NCI-H2081 treated with DMSO at 0.1 percent for 48 hours (cell line): ENCODE measurements around the gene IFI44L.

Experiments used
- DNase-seq: peaks from one replicate; lab custom pipeline; 2025; lab: John Stamatoyannopoulos, UW

Gene IFI44L

GRCh38 chr1:78619803-78620579 lies at the start of gene IFI44L:
Gene IFI44L, plus strand, starts transcription at chr1:78620448. Its CDS starts 7,468 bp downstream, at chr1:78627916.
- DNase-seq = no peak

- no peak for DNase-seq
Observed at GRCh38 chr1:78570539-78570938, 49.7 kb upstream of the IFI44L start.

- DNase-seq = no peak
Observed at GRCh38 chr1:78577257-78578100, 42.8 kb upstream of the IFI44L start.

GRCh38 chr1:78586572-78586971 lies 33.7 kb upstream of the IFI44L start:
- no peak for DNase-seq

GRCh38 chr1:78587211-78587610 lies 33.0 kb upstream of the IFI44L start:
- DNase-seq = no peak

- DNase-seq = no peak
Observed at GRCh38 chr1:78591971-78592370, 28.3 kb upstream of the IFI44L start.

GRCh38 chr1:78599294-78599693 lies 21.0 kb upstream of the IFI44L start:
- no peak for DNase-seq

GRCh38 chr1:78601068-78601467 lies 19.2 kb upstream of the IFI44L start:
- DNase-seq = no peak

GRCh38 chr1:78603206-78603605 lies 17.0 kb upstream of the IFI44L start:
- no peak for DNase-seq

GRCh38 chr1:78604643-78605042 lies 15.6 kb upstream of the IFI44L start:
- DNase-seq = no peak

GRCh38 chr1:78606274-78606673 lies 14.0 kb upstream of the IFI44L start:
- no peak for DNase-seq

- DNase-seq = no peak
Observed at GRCh38 chr1:78607334-78607927, 12.8 kb upstream of the IFI44L start.

GRCh38 chr1:78607944-78608343 lies 12.3 kb upstream of the IFI44L start:
- no peak for DNase-seq

- DNase-seq = no peak
Observed at GRCh38 chr1:78617615-78618026, 2.6 kb upstream of the IFI44L start.

- no peak for DNase-seq
Observed at GRCh38 chr1:78619032-78619431, 1.2 kb upstream of the IFI44L start.

GRCh38 chr1:78619446-78619802 lies 824 bp upstream of the IFI44L start:
- no peak for DNase-seq

GRCh38 chr1:78620666-78621065 lies 418 bp downstream of the IFI44L start:
- DNase-seq = no peak

GRCh38 chr1:78622548-78622947 lies 2.3 kb downstream of the IFI44L start:
- no peak for DNase-seq

- no peak for DNase-seq
Observed at GRCh38 chr1:78624035-78624434, 3.8 kb downstream of the IFI44L start.

- DNase-seq = no peak
Observed at GRCh38 chr1:78627321-78627720, 7.1 kb downstream of the IFI44L start.

GRCh38 chr1:78630600-78630999 lies 10.4 kb downstream of the IFI44L start:
- no peak for DNase-seq

- DNase-seq = no peak
Observed at GRCh38 chr1:78633209-78633608, 13.0 kb downstream of the IFI44L start.

- no peak for DNase-seq
Observed at GRCh38 chr1:78640462-78640861, 20.2 kb downstream of the IFI44L start.
